ES-I3 (cell line): ENCODE data around the gene TGFB2.

Experiments
- H3K36me3 ChIP-seq: 2 replicates; pipeline ENCODE4 v1.6.1; 2013; ENCODE audit warnings: mild to moderate bottlenecking, low read length, control low read depth, moderate library complexity; ENCODE audit not compliant: insufficient read depth
- H3K4me1 ChIP-seq: 2 replicates; pipeline ENCODE4 v1.6.1; 2013; ENCODE audit warnings: mild to moderate bottlenecking, control low read depth, low read length; ENCODE audit not compliant: insufficient read depth
- H3K9ac ChIP-seq: 2 replicates; pipeline ENCODE4 v1.6.1; 2013; ENCODE audit warnings: low read depth, mild to moderate bottlenecking, low read length, moderate library complexity
- H3K9me3 ChIP-seq: 2 replicates; pipeline ENCODE4 v1.6.1; 2013; ENCODE audit warnings: mild to moderate bottlenecking, low read length, moderate library complexity; ENCODE audit not compliant: control insufficient read depth, insufficient read depth

Gene TGFB2

GRCh38 chr1:218451415-218451814 is 106.3 kb downstream of the TGFB2 start:
- H3K4me1 ChIP-seq = no peaks in the 10 kb centered on the region

GRCh38 chr1:218454700-218455282 is 109.7 kb downstream of the TGFB2 start:
- H3K9ac ChIP-seq = no peak overlapping the region

More at GRCh38 chr1:218451415-218451814, 106.3 kb downstream of the TGFB2 start:
- Histone ChIP-seq H3K9me3 (no peaks in the 10 kb centered on the region), H3K9ac (no peak overlapping the region), H3K36me3 (no peaks in the 10 kb centered on the region)

GRCh38 chr1:218456444-218456843 is 111.3 kb downstream of the TGFB2 start:
- no peak overlapping the region for H3K9ac ChIP-seq
- H3K9me3 ChIP-seq = no peaks in the 10 kb centered on the region
- no peaks in the 10 kb centered on the region for H3K36me3 ChIP-seq
- peaks cover 17% of the 10 kb centered on the region for H3K4me1 ChIP-seq

More at GRCh38 chr1:218454700-218455282, 109.7 kb downstream of the TGFB2 start:
- Histone ChIP-seq H3K9me3 (no peaks in the 10 kb centered on the region), H3K36me3 (no peaks in the 10 kb centered on the region), H3K4me1 (peaks cover 10% of the 10 kb centered on the region)

- no peaks in the 10 kb centered on the region for H3K36me3 ChIP-seq
- peaks cover 20% of the 10 kb centered on the region for H3K4me1 ChIP-seq
- no peaks in the 10 kb centered on the region for H3K9me3 ChIP-seq
- H3K9ac ChIP-seq = no peak overlapping the region
Observed at GRCh38 chr1:218459450-218459849, 114.3 kb downstream of the TGFB2 start.

GRCh38 chr1:218459878-218460711 is 115.0 kb downstream of the TGFB2 start:
- peaks cover 20% of the 10 kb centered on the region for H3K4me1 ChIP-seq
- H3K36me3 ChIP-seq = no peaks in the 10 kb centered on the region
- H3K9ac ChIP-seq = no peak overlapping the region
- H3K9me3 ChIP-seq = no peaks in the 10 kb centered on the region

- Histone ChIP-seq H3K9me3 (no peaks in the 10 kb centered on the region), H3K4me1 (peaks cover 20% of the 10 kb centered on the region), H3K36me3 (no peaks in the 10 kb centered on the region), H3K9ac (no peak overlapping the region)
Observed at GRCh38 chr1:218461351-218461750, 116.2 kb downstream of the TGFB2 start.

GRCh38 chr1:218462116-218462515 is 117.0 kb downstream of the TGFB2 start:
- Histone ChIP-seq H3K9me3 (no peaks in the 10 kb centered on the region), H3K9ac (no peak overlapping the region), H3K36me3 (no peaks in the 10 kb centered on the region), H3K4me1 (peaks cover 20% of the 10 kb centered on the region)

GRCh38 chr1:218462587-218462986 is 117.5 kb downstream of the TGFB2 start:
- Histone ChIP-seq H3K9me3 (no peaks in the 10 kb centered on the region), H3K36me3 (no peaks in the 10 kb centered on the region), H3K4me1 (peaks cover 20% of the 10 kb centered on the region), H3K9ac (no peak overlapping the region)

- H3K9ac ChIP-seq = no peak overlapping the region
Observed at GRCh38 chr1:218463194-218464156, 118.3 kb downstream of the TGFB2 start.

GRCh38 chr1:218464871-218465270 is 119.7 kb downstream of the TGFB2 start:
- H3K4me1 ChIP-seq = 0 out of 2 replicates have a peak, but pooled peaks cover 9% of the 10 kb centered on the region
- no peaks in the 10 kb centered on the region for H3K9me3 ChIP-seq
- no peak overlapping the region for H3K9ac ChIP-seq

More at GRCh38 chr1:218463194-218464156, 118.3 kb downstream of the TGFB2 start:
- Histone ChIP-seq H3K9me3 (no peaks in the 10 kb centered on the region), H3K4me1 (peaks cover 20% of the 10 kb centered on the region), H3K36me3 (no peaks in the 10 kb centered on the region)

GRCh38 chr1:218466341-218467010 is 121.3 kb downstream of the TGFB2 start:
- H3K4me1 ChIP-seq = 0 out of 2 replicates have a peak, but pooled peaks cover 3% of the 10 kb centered on the region
- H3K36me3 ChIP-seq = no peaks in the 10 kb centered on the region
- no peaks in the 10 kb centered on the region for H3K9me3 ChIP-seq
- H3K9ac ChIP-seq = no peak overlapping the region

More at GRCh38 chr1:218464871-218465270, 119.7 kb downstream of the TGFB2 start:
- no peaks in the 10 kb centered on the region for H3K36me3 ChIP-seq

GRCh38 chr1:218467101-218468072 is 122.3 kb downstream of the TGFB2 start:
- Histone ChIP-seq H3K36me3 (no peaks in the 10 kb centered on the region), H3K4me1 (0 out of 2 replicates have a peak, but pooled peaks cover 1% of the 10 kb centered on the region), H3K9ac (no peak overlapping the region), H3K9me3 (no peaks in the 10 kb centered on the region)

GRCh38 chr1:218468711-218469110 is 123.6 kb downstream of the TGFB2 start:
- H3K36me3 ChIP-seq = no peaks in the 10 kb centered on the region
- no peak overlapping the region for H3K9ac ChIP-seq
- H3K4me1 ChIP-seq = peaks cover 3% of the 10 kb centered on the region
- H3K9me3 ChIP-seq = no peaks in the 10 kb centered on the region
